Glomerular endothelial cell (primary cell): ENCODE results near the gene CWH43. TPM values are rescaled to one million over a fixed set of nuclear protein-coding genes. Genes with fewer than 3 reads are reported as not detected.
A peak's percentile ranks its signal among the peaks of the same experiment; 100 is the strongest.
"Not testable (repeated sequence)": the region's sequence is repeated elsewhere in the genome, so short reads cannot be mapped to it uniquely, and the experiment has no call there.

ENCODE experiments used
- DNase-seq: peaks from one replicate; pipeline ENCODE4 v3.0.0-alpha.2; 2011; ENCODE audit warnings: low read depth, low spot score; ENCODE audit errors: extremely low read depth
- total RNA-seq: library from RNA; depleted of rRNA; stranded (reverse); fragments of >200 nt; gene quantifications from 2 replicates; pipeline ENCODE4 v1.2.3, GENCODE V29; 2015

CWH43 gene
- not detected in 2 replicates for total RNA-seq

DNA sequence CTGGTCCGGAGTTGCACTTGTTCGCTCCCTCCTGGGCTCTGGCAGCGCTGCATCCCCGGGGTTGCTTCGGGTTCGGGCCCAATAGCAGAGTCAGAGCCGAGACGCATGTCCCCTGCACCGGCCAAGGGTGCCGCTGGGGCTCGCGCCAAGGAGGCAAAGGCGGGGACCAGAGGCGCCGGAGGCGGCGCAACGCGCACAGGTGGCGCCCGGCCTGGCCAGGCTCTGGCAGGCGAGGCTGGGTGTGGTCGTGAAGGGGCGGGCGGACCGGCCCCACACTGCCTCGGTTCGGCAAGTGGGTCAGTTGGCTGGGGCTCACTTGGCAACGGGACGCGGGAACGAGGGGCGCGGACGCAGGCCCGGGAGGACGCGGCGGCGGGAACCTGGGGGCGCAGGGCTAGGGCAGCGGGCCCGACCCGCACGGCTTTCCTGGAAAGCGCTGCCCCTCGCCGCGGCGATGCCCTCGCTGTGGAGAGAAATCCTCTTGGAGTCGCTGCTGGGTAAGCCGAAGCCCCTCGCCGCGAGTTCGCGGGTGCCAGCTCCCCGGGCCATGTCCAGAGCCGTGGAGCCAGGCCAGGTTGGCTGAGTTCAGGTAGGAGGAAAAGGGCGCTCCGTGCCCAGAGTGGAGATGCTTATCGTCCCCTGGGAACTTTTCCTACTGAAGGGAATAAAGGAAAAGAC lies at the start of gene CWH43:
CWH43 (plus strand) TSS at position 300 of the 678 bp plus-strand sequence; CDS start at position 455, 155 bp downstream.
- DNase-seq: no peak

DNA sequence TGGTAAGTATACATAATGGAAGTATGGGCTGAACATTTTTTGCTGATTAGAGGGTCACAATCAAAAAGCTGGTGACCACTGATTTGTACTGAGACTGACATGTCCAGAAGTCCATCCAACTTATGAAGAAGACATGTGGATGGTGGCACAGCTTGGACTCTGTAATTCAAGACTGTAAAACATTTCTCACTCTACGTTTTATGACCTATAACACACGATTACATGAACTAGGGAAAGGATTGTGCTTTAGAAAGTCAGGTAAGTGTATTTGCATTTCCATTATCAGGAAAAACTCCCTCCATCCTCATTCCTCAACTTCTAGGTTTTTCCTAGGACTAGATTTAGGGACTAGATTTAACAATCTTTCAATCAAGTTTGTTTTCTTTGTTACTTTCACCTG lies 49.0 kb upstream of the CWH43 start:
- no peak for DNase-seq

DNA sequence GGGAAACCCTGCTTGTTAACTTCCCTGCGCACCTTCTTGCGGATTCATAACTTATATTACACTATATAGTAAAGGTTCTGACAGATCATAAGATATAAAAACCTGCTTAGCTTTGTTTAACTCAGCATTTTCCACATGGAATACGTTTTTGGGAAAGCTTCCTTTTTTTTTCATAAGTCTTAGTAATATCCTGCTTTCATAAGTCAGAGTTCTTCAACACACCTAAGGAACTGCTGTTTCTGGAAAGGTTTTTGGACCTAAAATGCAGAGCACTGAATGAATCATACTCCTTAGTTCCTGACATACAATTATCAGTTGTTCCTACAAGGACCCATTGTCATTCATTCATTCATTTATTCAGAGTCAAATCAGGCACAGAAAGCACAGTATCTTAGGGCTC lies 47.2 kb upstream of the CWH43 start:
- no peak for DNase-seq

DNA sequence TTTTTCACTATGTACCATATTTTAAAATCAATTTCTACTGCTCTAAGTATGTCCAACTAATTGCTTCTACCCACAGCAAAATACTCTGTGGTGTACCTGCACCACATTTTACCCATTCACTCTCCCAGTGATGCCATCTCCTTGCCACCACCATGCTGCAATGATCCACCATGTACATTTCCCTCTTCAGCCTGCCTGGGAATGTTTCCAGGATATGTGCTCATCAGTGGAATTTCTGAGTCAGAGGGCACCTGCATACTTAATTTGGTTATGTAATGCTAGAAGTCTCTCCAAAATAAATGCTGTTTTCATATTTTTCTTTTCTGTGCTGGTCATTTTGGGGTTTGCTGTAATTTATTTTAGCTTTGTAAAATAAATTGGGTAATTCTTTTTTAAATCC lies 46.3 kb upstream of the CWH43 start:
- DNase-seq: peak; percentile 58

DNA sequence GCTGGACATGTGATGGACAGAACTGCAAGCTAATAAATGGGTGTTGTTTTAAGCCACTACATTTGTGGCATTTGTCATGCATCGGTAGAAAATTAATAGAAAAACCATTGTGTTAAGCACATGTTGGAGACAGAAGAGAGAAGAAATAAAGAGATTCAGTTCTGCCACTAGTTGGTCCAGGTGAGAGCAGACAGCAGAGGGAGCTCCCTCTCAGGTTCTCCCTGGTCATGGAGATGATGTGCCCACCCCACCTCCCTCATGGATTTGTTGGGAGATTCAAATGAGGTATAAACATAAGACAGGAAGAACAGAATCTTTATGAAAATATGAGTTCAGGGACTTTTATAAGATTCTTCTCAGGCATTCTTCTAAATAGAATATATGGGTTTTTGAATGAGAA lies 42.7 kb upstream of the CWH43 start:
- no peak for DNase-seq

DNA sequence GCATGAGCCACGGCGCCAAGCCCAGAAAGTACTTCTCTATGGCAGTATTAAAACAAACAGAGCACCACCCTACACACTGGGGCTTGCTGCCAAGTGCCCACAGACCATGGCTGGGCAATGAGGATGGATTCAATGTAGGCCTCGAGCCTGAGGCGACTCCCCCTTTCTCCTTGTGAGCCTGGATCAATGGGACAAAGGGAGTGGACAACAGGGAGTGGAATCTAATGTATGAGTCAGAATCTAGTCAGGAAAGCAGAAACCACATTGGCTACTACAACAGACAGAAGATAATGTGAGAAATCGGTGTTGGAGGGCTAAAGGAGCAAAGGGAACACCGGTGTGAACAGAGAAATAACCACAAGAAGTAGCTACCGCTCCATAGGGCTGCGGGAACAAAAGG lies 41.8 kb upstream of the CWH43 start:
- no peak for DNase-seq

DNA sequence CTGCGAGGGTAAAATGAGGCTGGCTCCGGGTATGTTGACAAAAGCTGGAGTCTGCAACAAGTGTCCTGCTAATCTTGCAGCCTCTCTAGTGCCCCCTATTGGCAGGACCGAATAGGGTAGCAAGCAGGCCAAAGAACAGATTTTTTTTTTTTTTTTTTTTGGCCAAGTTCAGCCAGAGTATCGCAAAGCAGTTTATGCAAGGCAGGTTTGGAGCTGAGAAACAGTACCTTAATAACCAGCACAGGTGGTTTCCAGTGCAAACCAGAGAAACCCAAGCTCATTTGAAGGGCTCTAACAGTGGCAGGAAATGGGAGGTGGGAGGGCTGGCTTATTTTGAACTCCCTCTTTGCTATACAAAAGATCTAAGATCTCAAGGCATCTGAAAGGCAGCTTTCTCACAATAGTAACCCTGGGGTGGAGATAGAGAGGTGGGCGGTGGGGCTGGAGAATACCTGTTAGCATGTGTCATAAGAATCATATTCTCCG lies 41.3 kb upstream of the CWH43 start:
- no peak for DNase-seq

DNA sequence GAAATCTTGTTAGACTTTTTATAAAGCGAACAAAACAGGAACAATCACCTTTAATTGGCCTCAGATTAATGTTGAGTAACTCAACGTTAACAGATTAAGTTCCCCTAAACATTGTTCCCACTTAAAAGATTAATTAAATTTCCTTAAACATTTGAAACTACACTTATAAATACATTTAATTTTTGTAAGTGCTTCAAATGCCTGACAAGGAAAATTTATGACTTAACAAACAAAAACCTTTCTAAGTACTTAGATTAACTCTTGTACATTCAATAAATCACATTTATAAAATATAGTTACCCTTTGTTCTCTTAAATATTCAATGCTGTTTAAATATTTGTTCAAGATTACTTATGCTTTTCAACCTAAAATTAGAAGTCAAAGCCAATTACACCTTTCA lies 40.1 kb upstream of the CWH43 start:
- DNase-seq: no peak

DNA sequence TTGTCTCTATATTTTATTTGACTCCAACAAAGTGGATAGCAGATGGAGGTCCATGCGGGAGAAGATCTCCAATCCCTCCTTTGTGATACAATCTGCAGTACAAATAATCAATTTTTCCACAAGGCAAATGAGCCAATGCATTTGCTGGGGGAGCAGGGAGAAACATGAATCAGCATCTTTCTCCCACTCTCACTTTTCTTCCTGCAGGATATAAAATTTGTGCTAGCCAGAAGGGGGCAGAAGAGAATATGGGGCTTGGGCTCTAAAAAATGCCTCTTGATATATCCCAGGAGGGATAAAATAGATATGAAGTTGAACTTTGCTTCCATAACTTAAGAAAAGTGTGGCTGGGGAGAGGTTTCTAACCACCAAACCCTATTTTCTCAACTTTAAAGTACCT lies 38.3 kb upstream of the CWH43 start:
- no peak for DNase-seq

DNA sequence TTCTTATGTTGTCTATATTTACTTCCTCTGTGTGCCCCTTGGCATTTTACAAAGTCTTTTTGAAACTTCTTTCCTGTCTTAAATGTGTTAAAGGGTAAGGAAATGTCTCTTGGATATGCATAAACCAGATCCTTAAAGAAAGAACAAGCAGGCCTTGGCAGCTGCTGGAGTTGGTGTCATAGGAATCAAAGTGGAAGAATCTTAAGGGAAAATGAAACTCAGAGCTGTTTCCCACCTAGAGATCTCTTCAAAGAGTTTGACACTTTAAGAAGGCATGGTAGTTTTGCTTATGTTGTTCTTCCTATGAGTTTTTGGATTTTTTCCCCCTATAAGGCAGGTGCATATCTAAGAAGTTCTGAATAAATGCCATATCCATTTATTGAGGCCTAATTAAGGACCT lies 37.0 kb upstream of the CWH43 start:
- no peak for DNase-seq

DNA sequence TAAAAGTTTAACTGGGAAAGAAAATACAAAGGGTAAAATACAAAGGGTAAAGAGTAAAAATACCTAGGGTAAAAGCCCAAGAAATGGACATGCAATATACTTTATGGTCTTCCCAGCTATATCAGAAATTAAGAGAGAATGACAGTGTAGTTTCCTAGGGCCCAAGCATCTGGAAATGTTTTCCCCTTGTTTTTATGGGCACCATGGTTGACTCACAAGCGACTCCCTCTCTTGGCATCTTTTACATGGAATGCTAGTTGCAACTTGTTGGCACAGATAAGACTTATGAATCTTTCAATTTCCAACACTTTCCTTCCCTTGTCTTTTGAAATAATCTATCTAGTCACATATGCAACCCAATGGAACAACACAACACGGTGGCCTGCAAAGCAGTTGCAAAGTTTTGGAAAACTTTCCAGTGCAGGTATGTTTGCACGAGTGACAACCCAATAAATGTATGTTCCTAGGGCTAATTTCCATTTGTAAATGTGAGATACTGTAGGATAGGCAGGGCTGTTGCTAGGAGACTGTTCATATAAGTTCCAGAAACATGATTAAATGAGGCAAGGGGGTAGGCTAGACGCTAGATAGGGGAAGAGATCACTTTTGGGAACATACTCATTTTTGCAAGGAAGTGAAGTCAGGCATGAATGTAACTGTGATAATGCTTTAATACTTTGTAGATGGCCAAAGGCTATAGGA lies 36.4 kb upstream of the CWH43 start:
- DNase-seq: no peak

DNA sequence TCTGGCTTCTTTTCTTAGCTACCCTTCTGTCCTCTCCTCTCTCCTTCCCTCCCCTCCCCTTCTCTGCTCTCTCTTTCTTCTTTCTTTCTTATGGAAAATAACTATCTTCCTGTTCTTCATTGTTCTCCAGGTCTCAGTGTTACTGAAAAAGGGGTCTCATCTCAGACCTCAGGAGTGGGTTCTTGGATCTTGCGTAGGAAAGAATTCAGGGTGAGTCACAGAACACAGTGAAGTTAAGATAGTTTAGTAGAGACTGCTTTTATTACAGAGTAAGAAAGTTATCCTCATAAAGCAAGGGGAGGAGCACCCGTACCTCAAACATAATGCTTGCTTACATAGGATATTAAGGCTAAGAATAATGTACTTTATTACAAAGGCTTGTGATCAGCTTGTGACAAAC lies 31.8 kb upstream of the CWH43 start:
- no peak for DNase-seq

DNA sequence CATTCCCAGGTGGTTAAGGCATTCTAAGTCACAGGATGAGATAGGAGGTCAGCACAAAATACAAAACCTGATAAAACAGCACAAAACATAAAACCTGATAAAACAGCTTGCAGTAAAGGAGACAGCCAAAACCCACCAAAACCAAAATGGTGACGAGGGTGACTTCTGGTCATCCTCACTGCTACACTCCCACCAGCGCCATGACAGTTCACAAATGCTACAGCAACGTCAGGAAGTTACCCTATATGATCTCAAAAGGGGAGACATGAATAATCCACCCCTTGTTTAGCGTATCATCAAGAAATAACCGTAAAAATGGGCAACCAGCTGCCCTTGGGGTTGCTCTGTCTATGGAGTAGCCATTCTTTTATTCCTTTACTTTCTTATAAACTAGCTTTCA lies 28.7 kb upstream of the CWH43 start:
- DNase-seq: not testable (repeated sequence)

DNA sequence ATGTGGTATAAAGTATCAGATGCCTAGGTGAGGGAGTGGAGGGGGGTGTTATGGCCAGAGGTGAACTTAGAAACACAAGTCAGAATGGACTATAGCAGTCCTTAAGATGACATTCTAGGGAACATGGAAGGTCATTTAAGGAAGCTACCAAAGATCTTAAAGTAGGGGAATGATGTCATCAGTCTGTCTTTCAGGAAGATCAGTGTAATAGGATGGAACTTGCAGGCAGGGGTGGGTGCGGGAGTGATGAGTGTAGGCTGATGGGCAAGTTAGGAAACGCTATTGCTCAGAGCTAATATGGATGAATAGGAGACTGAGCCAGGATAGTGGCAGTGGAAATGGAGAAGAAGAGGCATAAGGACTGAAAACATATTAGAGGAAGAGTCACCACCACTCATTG lies 27.5 kb upstream of the CWH43 start:
- no peak for DNase-seq

DNA sequence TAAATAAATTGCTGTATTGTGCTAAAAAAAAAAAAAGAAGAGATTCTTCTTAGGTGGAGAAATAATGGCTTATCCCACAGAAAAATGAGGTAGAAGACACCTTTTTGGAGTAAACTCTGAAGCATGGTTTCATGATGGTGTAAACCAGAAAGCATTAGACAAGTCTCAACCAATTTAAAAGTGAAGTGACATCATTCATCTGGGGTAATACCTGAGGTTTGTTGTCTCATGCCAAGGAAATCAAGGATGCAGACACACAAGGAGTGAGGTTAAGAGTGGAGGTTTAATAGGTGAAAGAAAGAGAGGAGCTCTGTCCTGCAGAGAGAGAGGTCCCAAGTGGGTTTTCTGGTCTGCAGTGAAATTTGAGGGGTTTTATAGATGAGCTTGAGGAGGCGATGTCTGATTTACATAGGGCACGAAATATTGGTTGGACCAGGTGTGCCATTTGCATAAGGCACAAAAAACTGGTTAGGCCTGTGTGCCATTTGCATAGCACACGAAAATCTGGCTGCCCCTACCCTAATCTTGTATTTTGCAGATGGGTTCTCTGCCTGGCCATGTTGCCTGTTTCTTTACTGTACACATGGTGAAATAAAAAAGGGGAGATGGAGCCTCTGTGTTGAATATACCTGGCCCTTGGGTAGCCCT lies 25.0 kb upstream of the CWH43 start:
- DNase-seq: no peak

DNA sequence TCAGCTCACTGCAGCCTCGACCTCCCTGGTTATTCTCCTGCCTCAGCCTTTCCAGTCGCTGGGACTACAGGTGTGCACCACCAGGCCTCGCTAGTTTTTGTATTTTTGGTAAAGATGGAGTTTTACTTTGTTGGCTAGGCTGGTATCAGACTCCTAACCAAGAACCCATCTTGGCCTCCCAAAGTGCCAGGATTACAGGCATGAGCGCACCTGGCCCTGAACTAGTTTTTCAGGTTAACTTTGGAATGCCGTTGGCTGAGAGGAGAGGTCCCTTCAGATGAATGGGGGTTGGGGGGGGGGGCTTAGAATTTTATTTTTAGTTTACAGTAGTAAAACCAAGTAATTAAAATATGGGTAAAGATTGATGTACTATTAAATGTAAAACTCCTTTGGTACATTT lies 23.4 kb upstream of the CWH43 start:
- no peak for DNase-seq

DNA sequence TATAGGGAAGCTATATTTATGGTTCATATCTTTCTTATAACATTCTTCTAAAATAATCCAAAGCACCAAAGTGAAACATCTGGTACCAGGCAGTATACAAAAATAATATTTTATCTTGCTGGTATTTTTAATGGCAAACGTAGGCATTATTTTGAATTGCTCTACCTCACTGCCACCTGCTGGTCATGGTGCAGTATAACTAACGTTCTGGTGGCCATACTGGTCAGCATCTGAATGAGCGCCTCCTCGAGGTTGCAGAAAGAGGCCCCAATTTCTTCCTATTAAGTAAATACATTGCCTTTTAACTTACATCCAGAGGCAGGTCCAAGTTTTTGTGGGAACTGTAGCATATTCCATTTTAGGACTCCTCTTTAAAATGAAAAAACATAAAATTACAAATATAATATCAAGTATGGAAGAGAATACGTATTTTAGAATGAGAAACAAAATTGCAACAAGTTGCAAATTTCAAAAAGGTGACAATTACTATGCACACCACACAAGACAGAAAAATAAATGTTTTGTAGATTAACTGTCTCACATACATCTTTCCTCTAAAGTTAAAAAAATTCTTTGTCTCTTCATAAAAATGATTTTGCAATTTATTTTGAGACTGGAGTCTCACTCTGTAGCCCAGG lies 22.9 kb upstream of the CWH43 start:
- DNase-seq: peak; percentile 85

DNA sequence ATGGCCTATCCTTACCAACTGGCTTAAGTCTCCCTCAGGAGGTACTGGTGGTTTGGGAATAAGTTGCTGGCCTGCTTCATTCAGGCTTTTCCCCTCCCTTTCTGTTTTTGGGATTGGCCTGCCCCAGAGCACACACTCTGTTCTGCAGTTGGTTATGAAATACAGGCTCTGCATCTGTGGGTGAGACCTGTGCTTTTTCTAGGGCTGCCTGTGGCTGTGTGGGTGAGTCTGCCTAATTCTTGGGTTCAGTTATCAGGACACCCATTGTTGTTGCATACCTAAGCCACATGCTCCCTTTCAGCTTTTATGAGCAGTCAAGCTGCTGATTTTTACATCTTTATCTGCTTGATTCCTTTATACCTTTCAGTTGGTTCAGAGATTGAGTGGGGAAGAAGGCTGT lies 19.0 kb upstream of the CWH43 start:
- no peak for DNase-seq

DNA sequence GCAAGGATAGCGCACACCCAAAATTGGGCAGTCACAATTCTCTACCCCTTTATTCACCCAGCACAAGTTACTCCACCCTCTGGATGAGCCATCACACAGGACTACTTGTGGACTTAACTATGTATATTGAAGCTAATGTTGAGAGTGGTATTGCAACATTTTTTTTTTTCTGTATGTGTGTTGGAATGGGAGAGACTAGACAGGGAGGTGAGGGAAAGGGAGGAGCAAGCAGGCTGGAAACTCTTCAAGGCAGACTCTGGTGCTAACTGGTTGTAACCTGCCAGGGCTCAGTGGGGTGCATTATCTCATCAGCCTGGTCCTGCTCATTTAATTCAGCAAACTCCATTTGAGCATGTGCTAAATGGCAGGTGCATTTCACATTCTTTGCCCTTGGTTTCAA lies 18.4 kb upstream of the CWH43 start:
- no peak for DNase-seq

DNA sequence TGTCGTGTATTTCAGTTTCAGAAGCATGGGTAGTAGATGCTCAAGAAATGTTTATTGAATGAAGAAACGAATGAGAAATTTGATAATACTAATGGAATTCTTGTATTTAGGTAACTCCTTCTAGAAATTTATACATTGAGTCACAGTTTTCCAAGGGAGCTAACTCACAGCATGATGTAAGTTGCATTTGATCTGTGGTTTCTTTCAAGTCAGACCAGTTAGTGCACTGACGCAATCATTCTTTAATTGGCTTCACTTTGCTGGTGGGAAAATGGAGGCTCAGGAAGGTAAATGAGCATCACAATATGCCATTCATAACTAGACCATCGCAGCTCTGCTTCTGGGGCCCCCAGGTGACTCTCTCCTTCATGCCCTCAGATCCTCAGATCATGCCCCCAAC lies 17.3 kb upstream of the CWH43 start:
- no peak for DNase-seq

DNA sequence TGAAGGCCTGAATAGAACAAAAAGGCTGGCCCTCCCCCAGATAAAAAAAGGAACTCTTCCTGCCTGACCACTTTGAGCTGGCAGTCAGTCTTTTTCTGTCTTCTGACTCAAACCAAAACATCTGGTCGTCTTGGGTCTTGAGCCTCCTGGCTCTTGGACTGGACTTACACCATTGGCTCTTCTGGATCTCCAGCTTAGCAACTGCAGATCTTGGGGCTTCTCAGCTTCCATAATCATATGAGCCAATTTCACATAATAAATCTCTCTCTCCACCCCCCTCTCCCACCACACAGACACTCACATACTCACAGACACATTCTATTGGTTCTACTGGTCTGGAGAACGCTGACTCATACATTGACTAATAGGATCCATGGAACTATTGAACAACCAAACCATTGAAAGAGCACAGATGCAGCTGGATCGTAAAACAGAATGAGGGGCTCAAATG lies 15.6 kb upstream of the CWH43 start:
- no peak for DNase-seq
